ENCODE measurements around the gene CHID1. TPM values are rescaled to one million over a fixed set of nuclear protein-coding genes. Genes with fewer than 3 reads are reported as not detected.

CHID1 gene
- polyA plus RNA-seq, 6 donors from 2014 or later = 39.0 to 69.7 (median 47.2) TPM

GRCh38 chr11:824942-825341, 85.7 kb downstream of the CHID1 start:
- ATAC-seq (ENCODE audit: low read depth in 2 of 2) = no peak

GRCh38 chr11:824292-824880, 86.2 kb downstream of the CHID1 start:
- Mint-ChIP-seq H3K4me1 (peaks cover 23 to 36% (median 30%) of the 10 kb centered on the region in 3 donors), H3K4me3 (peak overlapping the region in 1 of 8 donors; percentile 40), H3K36me3 (peaks cover 0 to 7% of the 10 kb centered on the region in 2 donors), H3K9me3 (no peaks in the 10 kb centered on the region), H3K27me3 (peaks cover 9 to 21% (median 19%) of the 10 kb centered on the region in 3 donors), H3K27ac (peak overlapping the region in 1 of 6 donors; percentile 31)
- ATAC-seq (ENCODE audit: low read depth in 2 of 2) (no peak), DNase-seq (no peak)

More at GRCh38 chr11:824942-825341, 85.7 kb downstream of the CHID1 start:
- peak overlapping the region in 2 of 6 donors; percentile 31 to 73 for H3K27ac Mint-ChIP-seq
- peaks cover 0 to 7% of the 10 kb centered on the region in 2 donors for H3K36me3 Mint-ChIP-seq
- H3K27me3 Mint-ChIP-seq = peaks cover 11 to 26% (median 20%) of the 10 kb centered on the region in 3 donors
- peaks cover 27 to 41% (median 34%) of the 10 kb centered on the region in 3 donors for H3K4me1 Mint-ChIP-seq
- H3K4me3 Mint-ChIP-seq = peak overlapping the region in 1 of 8 donors; percentile 40
- DNase-seq = no peak
- no peaks in the 10 kb centered on the region for H3K9me3 Mint-ChIP-seq

- Mint-ChIP-seq H3K27ac (peak overlapping the region in 1 of 6 donors; percentile 34), H3K9me3 (no peaks in the 10 kb centered on the region), H3K27me3 (peaks cover 7 to 14% (median 12%) of the 10 kb centered on the region in 3 donors), H3K4me1 (peaks cover 17 to 30% (median 24%) of the 10 kb centered on the region in 3 donors), H3K4me3 (no peak overlapping the region), H3K36me3 (peaks cover 0 to 7% of the 10 kb centered on the region in 2 donors)
- ATAC-seq (ENCODE audit: low read depth in 2 of 2) = no peak
- no peak for DNase-seq
Observed at GRCh38 chr11:823441-824291, 86.9 kb downstream of the CHID1 start.

- Mint-ChIP-seq H3K4me3 (peak overlapping the region; percentile 15 to 96 (median 74)), H3K4me1 (peaks cover 6 to 20% (median 19%) of the 10 kb centered on the region in 3 donors), H3K36me3 (peaks cover 0 to 7% of the 10 kb centered on the region in 2 donors), H3K27me3 (no peaks in the 10 kb centered on the region), H3K27ac (no peak overlapping the region), H3K9me3 (no peaks in the 10 kb centered on the region)
- ATAC-seq (ENCODE audit: low read depth in 2 of 2) (no peak), DNase-seq (no peak)
Observed at GRCh38 chr11:821512-822371, 88.9 kb downstream of the CHID1 start.

- Mint-ChIP-seq H3K36me3 (peaks cover 0 to 7% of the 10 kb centered on the region in 2 donors), H3K4me1 (peaks cover 6 to 20% (median 17%) of the 10 kb centered on the region in 3 donors), H3K9me3 (no peaks in the 10 kb centered on the region), H3K27ac (peak overlapping the region in 4 of 6 donors; percentile 64 to 91 (median 84)), H3K27me3 (no peaks in the 10 kb centered on the region), H3K4me3 (peak overlapping the region; percentile 82 to 96 (median 90))
- no peak for DNase-seq
- ATAC-seq (ENCODE audit: low read depth in 2 of 2) = no peak
Observed at GRCh38 chr11:820655-821511, 89.7 kb downstream of the CHID1 start.

GRCh38 chr11:819943-820649, 90.5 kb downstream of the CHID1 start:
- Mint-ChIP-seq H3K4me1 (peaks cover 6 to 20% (median 17%) of the 10 kb centered on the region in 3 donors), H3K36me3 (peaks cover 0 to 5% of the 10 kb centered on the region in 2 donors), H3K27ac (peak overlapping the region; percentile 76 to 96 (median 92)), H3K27me3 (no peaks in the 10 kb centered on the region), H3K4me3 (peak overlapping the region; percentile 82 to 96 (median 90)), H3K9me3 (no peaks in the 10 kb centered on the region)
- peak; percentile 96 for DNase-seq
- peak; percentile 76 to 80 for ATAC-seq (ENCODE audit: low read depth in 2 of 2)

- H3K36me3 Mint-ChIP-seq = no peaks in the 10 kb centered on the region
- peak overlapping the region in 5 of 6 donors; percentile 73 to 96 (median 82) for H3K27ac Mint-ChIP-seq
- peak overlapping the region; percentile 82 to 96 (median 90) for H3K4me3 Mint-ChIP-seq
- no peaks in the 10 kb centered on the region for H3K27me3 Mint-ChIP-seq
- peak; percentile 91 for DNase-seq
- H3K4me1 Mint-ChIP-seq = peaks cover 6 to 20% (median 17%) of the 10 kb centered on the region in 3 donors
- peak; percentile 66 to 74 for ATAC-seq (ENCODE audit: low read depth in 2 of 2)
- no peaks in the 10 kb centered on the region for H3K9me3 Mint-ChIP-seq
Observed at GRCh38 chr11:819129-819931, 91.3 kb downstream of the CHID1 start.

GRCh38 chr11:818396-819128, 92.0 kb downstream of the CHID1 start, which contains the start of gene PNPLA2:
TSS of gene PNPLA2 (plus strand) at chr11:818914. CDS start at chr11:819719, 805 bp downstream.
- Mint-ChIP-seq H3K9me3 (no peaks in the 10 kb centered on the region), H3K4me1 (peaks cover 9 to 20% (median 17%) of the 10 kb centered on the region in 3 donors), H3K27me3 (no peaks in the 10 kb centered on the region), H3K27ac (peak within 1 kb of the TSS; percentile 27 to 96 (median 79)), H3K36me3 (no peaks in the 10 kb centered on the region), H3K4me3 (peak within 1 kb of the TSS; percentile 82 to 96 (median 90))
- no peak for ATAC-seq (ENCODE audit: low read depth in 2 of 2)
- no peak for DNase-seq
